SK-N-SH (cell line): ENCODE data around the gene LRP11. TPM values are rescaled to one million over a fixed set of nuclear protein-coding genes. Genes with fewer than 3 reads are reported as not detected.

Experiments
- CTCF ChIA-PET: fragments of 300-600, 350-600 bp; formaldehyde crosslinking; extraction: SDS; loops from one replicate; lab custom pipeline; 2021; lab: Yijun Ruan, JAX
- POLR2A ChIA-PET: fragments of 350-600 bp; sonication (Branson Sonifier 250); formaldehyde crosslinking; extraction: SDS; loops from one replicate; lab custom pipeline; 2020; ENCODE audit warnings: antibody characterized with exemption, inconsistent platforms; lab: Yijun Ruan, JAX
- DNase-seq: peaks from one replicate; pipeline ENCODE4 v3.0.0; 2012
- H2AFZ ChIP-seq: fragments of 200-600 bp; sonication (generic); 2 replicates; pipeline ENCODE4 v1.8.1; 2016; ENCODE audit warnings: antibody characterized with exemption, mild to moderate bottlenecking, low read depth
- H3F3A ChIP-seq: fragments of 200-600 bp; sonication (generic); replicated peaks from 2 replicates; pipeline ENCODE3; 2016; ENCODE audit warnings: antibody characterized with exemption, mild to moderate bottlenecking; ENCODE audit not compliant: insufficient read depth
- H3K27ac ChIP-seq, 2 experiments: fragments of 200-500 bp in 1 of 2; fragments of 200-600 bp in 1 of 2; sonication (Bioruptor generic) in 1 of 2; sonication (generic), shearing (Covaris generic) in 1 of 2; 2 replicates each; pipeline versions ENCODE4 v1.5.1 to v1.6.1; 2014 to 2016; ENCODE audit warnings: low read depth in 2 of 2, inconsistent platforms in 1 of 2, low read length in 1 of 2, mild to moderate bottlenecking in 1 of 2, mixed read lengths in 1 of 2
- H3K27me3 ChIP-seq: fragments of 200-600 bp; sonication (generic), shearing (Covaris generic); 2 replicates; pipeline ENCODE4 v1.6.1; 2016; ENCODE audit warnings: mixed run types; ENCODE audit not compliant: insufficient read depth
- H3K36me3 ChIP-seq, 2 experiments: fragments of 200-500 bp in 1 of 2; fragments of 200-600 bp in 1 of 2; sonication (Bioruptor generic) in 1 of 2; sonication (generic) in 1 of 2; replicated peaks in 1 of 2; 2 replicates each; pipeline versions ENCODE3 to v1.5.1; 2014 to 2016; ENCODE audit warnings: low read length in 1 of 2, mild to moderate bottlenecking in 1 of 2; ENCODE audit not compliant: insufficient read depth in 2 of 2, control insufficient read depth in 1 of 2
- H3K4me1 ChIP-seq, 2 experiments: fragments of 200-500 bp in 1 of 2; fragments of 200-600 bp in 1 of 2; sonication (Bioruptor generic) in 1 of 2; sonication (generic), shearing (Covaris generic) in 1 of 2; 2 replicates each; pipeline versions ENCODE4 v1.5.1 to v1.6.1; 2014 to 2016; ENCODE audit warnings: low read depth in 1 of 2, low read length in 1 of 2, mixed run types in 1 of 2; ENCODE audit not compliant: insufficient read depth in 2 of 2, control insufficient read depth in 1 of 2
- H3K4me2 ChIP-seq: fragments of 200-600 bp; sonication (generic), shearing (Covaris generic); 2 replicates; pipeline ENCODE4 v1.6.1; 2017; ENCODE audit warnings: mixed run types
- H3K4me3 ChIP-seq, 2 experiments: fragments of 200-500 bp in 1 of 2; fragments of 200-600 bp in 1 of 2; sonication (Bioruptor generic) in 1 of 2; sonication (generic), shearing (Covaris generic) in 1 of 2; 2 replicates each; pipeline versions ENCODE4 v1.5.1 to v1.8.1; 2014 to 2016; ENCODE audit warnings: low read depth in 2 of 2, inconsistent platforms in 1 of 2, low read length in 1 of 2, mild to moderate bottlenecking in 1 of 2, mixed read lengths in 1 of 2, moderate library complexity in 1 of 2
- H3K79me2 ChIP-seq: fragments of 200-600 bp; sonication (generic); 2 replicates; pipeline ENCODE4 v1.8.1; 2017; ENCODE audit warnings: mild to moderate bottlenecking; ENCODE audit not compliant: insufficient read depth
- H3K9ac ChIP-seq: fragments of 200-600 bp; sonication (generic); 2 replicates; pipeline ENCODE4 v1.6.1; 2017; ENCODE audit warnings: mixed run types
- H3K9me2 ChIP-seq: fragments of 200-600 bp; sonication (generic); 2 replicates; pipeline ENCODE4 v1.6.1; 2017; ENCODE audit warnings: mixed run types
- H3K9me3 ChIP-seq: fragments of 200-600 bp; sonication (generic); 2 replicates; pipeline ENCODE4 v1.6.1; 2017; ENCODE audit warnings: mixed run types, mild to moderate bottlenecking, moderate library complexity
- H4K20me1 ChIP-seq: fragments of 200-600 bp; sonication (generic); 2 replicates; pipeline ENCODE4 v1.6.1; 2017; ENCODE audit warnings: mild to moderate bottlenecking, mixed run types; ENCODE audit not compliant: insufficient read depth
- CHD2 ChIP-seq: fragments of 150-350 bp; IDR thresholded peaks from 2 replicates; pipeline ENCODE4 v1.6.1; 2018; ENCODE audit warnings: low read length; ENCODE audit not compliant: partially characterized antibody
- EP300 ChIP-seq, 2 experiments: IDR thresholded peaks; 2 replicates each; pipeline versions ENCODE4 v1.4.0 to v1.6.1; 2012; ENCODE audit warnings: borderline replicate concordance in 1 of 2, low read depth in 1 of 2, low read length in 1 of 2
- EZH2phosphoT487 ChIP-seq: fragments of 200-600 bp; sonication (generic); IDR thresholded peaks from 2 replicates; pipeline ENCODE4 v1.6.1; 2017; ENCODE audit warnings: low read depth, mixed run types, mild to moderate bottlenecking, antibody characterized with exemption, moderate library complexity, borderline replicate concordance
- FOSL2 ChIP-seq: IDR thresholded peaks from 2 replicates; pipeline ENCODE4 v1.4.0; 2012; ENCODE audit warnings: low read depth, mild to moderate bottlenecking, moderate library complexity, borderline replicate concordance
- FOXJ3 ChIP-seq: sonication (generic); formaldehyde crosslinking; IDR thresholded peaks from 2 replicates; pipeline ENCODE4 v1.5.1; 2020; ENCODE audit warnings: mild to moderate bottlenecking, missing genetic modification reagents
- GABPA ChIP-seq: IDR thresholded peaks from 2 replicates; pipeline ENCODE4 v1.4.0; 2012; ENCODE audit warnings: low read depth, mild to moderate bottlenecking
- GATA2 ChIP-seq: sonication (generic); formaldehyde crosslinking; IDR thresholded peaks from 2 replicates; pipeline ENCODE4 v1.5.0; 2020; ENCODE audit warnings: mild to moderate bottlenecking, missing genetic modification reagents
- JUND ChIP-seq: IDR thresholded peaks from 2 replicates; pipeline ENCODE4 v1.4.0; 2012
- MXI1 ChIP-seq: IDR thresholded peaks from 2 replicates; pipeline ENCODE4 v1.6.1; 2012; ENCODE audit warnings: mild to moderate bottlenecking, low read depth, low read length, improper control_type of control experiment
- NFIC ChIP-seq: IDR thresholded peaks from 2 replicates; pipeline ENCODE4 v1.4.0; 2012; ENCODE audit warnings: borderline replicate concordance
- NRF1 ChIP-seq: IDR thresholded peaks from 2 replicates; pipeline ENCODE4 v1.6.1; 2012; ENCODE audit warnings: low read depth, mild to moderate bottlenecking, low read length
- POLR2AphosphoS5 ChIP-seq: IDR thresholded peaks from 2 replicates; pipeline ENCODE4 v1.6.1; 2012; ENCODE audit warnings: low read depth, low read length
- RAD21 ChIP-seq: IDR thresholded peaks from 2 replicates; pipeline ENCODE4 v1.6.1; 2012; ENCODE audit warnings: mild to moderate bottlenecking, low read length
- RCOR1 ChIP-seq: fragments of 150-350 bp; IDR thresholded peaks from 2 replicates; pipeline ENCODE4 v1.6.1; 2017; ENCODE audit warnings: antibody characterized with exemption, low read length
- RXRA ChIP-seq: IDR thresholded peaks from 2 replicates; pipeline ENCODE4 v1.4.0; 2012; ENCODE audit warnings: low read depth, mild to moderate bottlenecking, borderline replicate concordance
- SMC3 ChIP-seq: IDR thresholded peaks from 2 replicates; pipeline ENCODE4 v1.6.1; 2012; ENCODE audit warnings: low read depth, low read length, improper control_type of control experiment
- TAF1 ChIP-seq: IDR thresholded peaks from 2 replicates; pipeline ENCODE4 v1.6.1; 2012; ENCODE audit warnings: low read depth, mild to moderate bottlenecking, low read length, moderate library complexity, borderline replicate concordance
- TCF12 ChIP-seq: IDR thresholded peaks from 2 replicates; pipeline ENCODE4 v1.4.0; 2012
- YY1 ChIP-seq: IDR thresholded peaks from 2 replicates; pipeline ENCODE4 v1.4.0; 2012; ENCODE audit warnings: low read depth, mild to moderate bottlenecking
- WGBS: methylation state at CpG from one replicate; pipeline ENCODE4 v1.1.6; 2017; ENCODE audit warnings: low lambda C conversion rate; 5-methylcytosine and 5-hydroxymethylcytosine counted together
- polyA plus RNA-seq, 3 experiments: library from polyadenylated mRNA; depleted of rRNA; stranded (reverse); fragments of >200 nt; gene quantifications; 2 replicates each; pipeline ENCODE4 v1.2.3, GENCODE V29; 2012
- TF ChIP-seq, protein P1 (sequence below): fragments of 150-350 bp; IDR thresholded peaks from 2 replicates; pipeline ENCODE4 v1.6.1; 2017; ENCODE audit warnings: antibody characterized with exemption, low read length, low read depth, borderline replicate concordance
- TF ChIP-seq, protein P2 (sequence below): IDR thresholded peaks from 2 replicates; pipeline ENCODE4 v1.6.1; 2012; ENCODE audit warnings: mild to moderate bottlenecking, low read depth, low read length, moderate library complexity
- TF ChIP-seq, protein P3 (sequence below): IDR thresholded peaks from 2 replicates; pipeline ENCODE4 v1.4.0; 2012; ENCODE audit warnings: low read depth

LRP11 gene
- polyA plus RNA-seq, 1 of the 3 experiments (the other 2 are of a cell fraction), result 25.0 TPM

DNA sequence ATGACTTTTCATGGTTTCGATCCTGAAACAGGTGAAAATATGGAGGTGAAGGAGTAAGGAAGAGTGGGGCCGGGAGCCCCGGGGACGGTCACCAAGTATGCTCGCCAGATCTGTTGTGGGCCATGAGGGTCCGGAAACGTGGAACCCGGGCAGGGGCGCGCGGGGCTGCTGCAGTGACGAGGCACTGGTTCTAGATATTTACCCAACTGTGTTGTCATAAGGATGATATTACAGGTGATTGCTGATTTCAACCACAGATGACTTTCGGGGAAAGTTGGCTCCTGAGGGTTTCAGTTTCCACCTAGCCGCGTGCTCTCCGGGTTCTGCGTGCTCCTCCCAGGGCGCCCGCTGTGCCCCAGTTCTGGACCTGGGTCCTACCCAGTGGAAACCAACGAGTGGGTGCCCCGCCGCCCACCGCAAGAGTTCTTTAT is 46.6 kb upstream of the LRP11 start:
- H3K4me2 ChIP-seq, result no peak overlapping the region
- H3F3A ChIP-seq, result no peaks in the 10 kb centered on the region
- H3K79me2 ChIP-seq, result no peaks in the 10 kb centered on the region
- H3K9ac ChIP-seq, result no peak overlapping the region
- H3K9me3 ChIP-seq, result no peaks in the 10 kb centered on the region
- H3K4me1 ChIP-seq, result peaks cover 0 to 7% of the 10 kb centered on the region in 2 experiments; a peak in 1 of 4 replicates
- TF ChIP-seq EP300 (IDR thresholded peaks at IDR 0.05; ENCODE audit: borderline replicate concordance in 1 of 2, low read depth in 1 of 2, low read length in 1 of 2), result no peak
- TF ChIP-seq RXRA, result no peak
- TF ChIP-seq JUND, result no peak
- TF ChIP-seq CHD2, result no peak
- no peak for TF ChIP-seq MXI1
- TF ChIP-seq, protein P1, sequence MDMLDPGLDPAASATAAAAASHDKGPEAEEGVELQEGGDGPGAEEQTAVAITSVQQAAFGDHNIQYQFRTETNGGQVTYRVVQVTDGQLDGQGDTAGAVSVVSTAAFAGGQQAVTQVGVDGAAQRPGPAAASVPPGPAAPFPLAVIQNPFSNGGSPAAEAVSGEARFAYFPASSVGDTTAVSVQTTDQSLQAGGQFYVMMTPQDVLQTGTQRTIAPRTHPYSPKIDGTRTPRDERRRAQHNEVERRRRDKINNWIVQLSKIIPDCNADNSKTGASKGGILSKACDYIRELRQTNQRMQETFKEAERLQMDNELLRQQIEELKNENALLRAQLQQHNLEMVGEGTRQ, result no peak
- no peak for TF ChIP-seq POLR2AphosphoS5
- TF ChIP-seq RCOR1, result no peak
- no peak for TF ChIP-seq TAF1
- TF ChIP-seq EZH2phosphoT487, result no peak
- TF ChIP-seq TCF12, result no peak
- TF ChIP-seq YY1, result no peak
- no peak for TF ChIP-seq FOXJ3
- TF ChIP-seq NFIC, result no peak
- no peak for TF ChIP-seq RAD21
- H3K36me3 ChIP-seq, result no peaks in the 10 kb centered on the region
- DNase-seq, result no peak
- CTCF ChIA-PET, result no interaction called here
- no peak overlapping the region for H3K4me3 ChIP-seq
- H4K20me1 ChIP-seq, result no peaks in the 10 kb centered on the region
- no peak overlapping the region for H3K27ac ChIP-seq
- H3K27me3 ChIP-seq, result no peaks in the 10 kb centered on the region
- POLR2A ChIA-PET, result no interaction called here
- no peak overlapping the region for H2AFZ ChIP-seq
- no peaks in the 10 kb centered on the region for H3K9me2 ChIP-seq
- 78% methylated on average over 14 of the region's 23 CpGs for WGBS

DNA sequence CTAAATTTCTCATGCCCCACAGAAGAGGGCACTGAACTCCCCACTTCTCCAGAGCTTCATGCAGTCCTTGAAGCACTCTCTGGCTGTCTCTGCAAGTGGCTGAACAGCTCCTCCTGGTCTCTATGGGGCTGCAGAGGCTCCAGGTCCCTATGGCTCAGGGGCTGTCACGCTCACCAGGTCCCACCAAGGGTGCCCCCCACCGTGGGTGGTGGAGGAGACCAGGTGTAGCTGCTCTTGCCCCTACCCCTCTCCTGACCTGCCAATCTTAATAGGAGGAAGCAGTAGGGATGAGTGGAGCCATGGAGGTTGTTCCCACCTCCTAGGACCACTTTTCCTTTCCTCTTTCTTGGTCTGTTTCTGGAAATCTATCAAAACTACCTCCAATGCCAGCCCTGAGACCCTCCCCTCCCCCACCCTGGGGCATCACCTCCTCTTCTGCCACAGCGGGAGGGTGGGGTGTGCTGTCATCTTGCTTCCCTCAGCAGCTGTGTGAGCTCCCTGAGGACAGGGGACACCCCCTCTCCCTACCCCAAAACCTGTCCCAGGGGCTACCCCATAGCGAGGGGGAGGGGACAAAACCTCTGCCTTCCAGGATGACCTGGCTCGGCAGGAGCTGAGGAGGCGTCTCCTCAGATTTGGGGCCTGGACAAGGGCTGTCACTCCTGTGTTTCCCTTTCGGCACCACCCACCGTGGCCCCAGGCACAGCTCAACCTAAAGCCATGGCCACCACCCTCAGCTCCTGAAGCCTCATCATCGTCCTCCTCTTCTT is 45.7 kb upstream of the LRP11 start:
- Histone ChIP-seq H3K27me3 (no peaks in the 10 kb centered on the region), H3K9me2 (no peaks in the 10 kb centered on the region), H3K79me2 (no peaks in the 10 kb centered on the region), H3K9me3 (no peaks in the 10 kb centered on the region), H3K36me3 (no peaks in the 10 kb centered on the region), H3K9ac (no peak overlapping the region), H2AFZ (no peak overlapping the region), H3K4me1 (peaks cover 0 to 7% of the 10 kb centered on the region in 2 experiments; a peak in 1 of 4 replicates), H3K4me3 (no peak overlapping the region), H3K27ac (no peak overlapping the region), H3F3A (no peaks in the 10 kb centered on the region), H4K20me1 (no peaks in the 10 kb centered on the region), H3K4me2 (no peak overlapping the region)
- CTCF ChIA-PET, result no interaction called here
- DNase-seq, result no peak
- POLR2A ChIA-PET, result no interaction called here
- 43% methylated on average over 7 of the region's 9 CpGs for WGBS
- TF ChIP-seq MXI1, result no peak
- TF ChIP-seq, protein P1, result no peak
- TF ChIP-seq GABPA, result no peak
- no peak for TF ChIP-seq FOXJ3
- TF ChIP-seq, protein P2, sequence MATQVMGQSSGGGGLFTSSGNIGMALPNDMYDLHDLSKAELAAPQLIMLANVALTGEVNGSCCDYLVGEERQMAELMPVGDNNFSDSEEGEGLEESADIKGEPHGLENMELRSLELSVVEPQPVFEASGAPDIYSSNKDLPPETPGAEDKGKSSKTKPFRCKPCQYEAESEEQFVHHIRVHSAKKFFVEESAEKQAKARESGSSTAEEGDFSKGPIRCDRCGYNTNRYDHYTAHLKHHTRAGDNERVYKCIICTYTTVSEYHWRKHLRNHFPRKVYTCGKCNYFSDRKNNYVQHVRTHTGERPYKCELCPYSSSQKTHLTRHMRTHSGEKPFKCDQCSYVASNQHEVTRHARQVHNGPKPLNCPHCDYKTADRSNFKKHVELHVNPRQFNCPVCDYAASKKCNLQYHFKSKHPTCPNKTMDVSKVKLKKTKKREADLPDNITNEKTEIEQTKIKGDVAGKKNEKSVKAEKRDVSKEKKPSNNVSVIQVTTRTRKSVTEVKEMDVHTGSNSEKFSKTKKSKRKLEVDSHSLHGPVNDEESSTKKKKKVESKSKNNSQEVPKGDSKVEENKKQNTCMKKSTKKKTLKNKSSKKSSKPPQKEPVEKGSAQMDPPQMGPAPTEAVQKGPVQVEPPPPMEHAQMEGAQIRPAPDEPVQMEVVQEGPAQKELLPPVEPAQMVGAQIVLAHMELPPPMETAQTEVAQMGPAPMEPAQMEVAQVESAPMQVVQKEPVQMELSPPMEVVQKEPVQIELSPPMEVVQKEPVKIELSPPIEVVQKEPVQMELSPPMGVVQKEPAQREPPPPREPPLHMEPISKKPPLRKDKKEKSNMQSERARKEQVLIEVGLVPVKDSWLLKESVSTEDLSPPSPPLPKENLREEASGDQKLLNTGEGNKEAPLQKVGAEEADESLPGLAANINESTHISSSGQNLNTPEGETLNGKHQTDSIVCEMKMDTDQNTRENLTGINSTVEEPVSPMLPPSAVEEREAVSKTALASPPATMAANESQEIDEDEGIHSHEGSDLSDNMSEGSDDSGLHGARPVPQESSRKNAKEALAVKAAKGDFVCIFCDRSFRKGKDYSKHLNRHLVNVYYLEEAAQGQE, result no peak
- TF ChIP-seq, protein P3, sequence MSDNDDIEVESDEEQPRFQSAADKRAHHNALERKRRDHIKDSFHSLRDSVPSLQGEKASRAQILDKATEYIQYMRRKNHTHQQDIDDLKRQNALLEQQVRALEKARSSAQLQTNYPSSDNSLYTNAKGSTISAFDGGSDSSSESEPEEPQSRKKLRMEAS, result no peak
- no peak for TF ChIP-seq RCOR1
- no peak for TF ChIP-seq TCF12
- no peak for TF ChIP-seq NRF1
- TF ChIP-seq CHD2, result no peak
- TF ChIP-seq RAD21, result no peak
- no peak for TF ChIP-seq FOSL2
- TF ChIP-seq NFIC, result no peak
- no peak for TF ChIP-seq GATA2 (CRISPR knock-in tag)
- no peak for TF ChIP-seq SMC3
- TF ChIP-seq JUND, result no peak
